ENCODE data around the gene STIM2.
"Not testable (repeated sequence)": the region's sequence is repeated elsewhere in the genome, so short reads cannot be mapped to it uniquely, and the experiment has no call there.

STIM2 gene

DNA sequence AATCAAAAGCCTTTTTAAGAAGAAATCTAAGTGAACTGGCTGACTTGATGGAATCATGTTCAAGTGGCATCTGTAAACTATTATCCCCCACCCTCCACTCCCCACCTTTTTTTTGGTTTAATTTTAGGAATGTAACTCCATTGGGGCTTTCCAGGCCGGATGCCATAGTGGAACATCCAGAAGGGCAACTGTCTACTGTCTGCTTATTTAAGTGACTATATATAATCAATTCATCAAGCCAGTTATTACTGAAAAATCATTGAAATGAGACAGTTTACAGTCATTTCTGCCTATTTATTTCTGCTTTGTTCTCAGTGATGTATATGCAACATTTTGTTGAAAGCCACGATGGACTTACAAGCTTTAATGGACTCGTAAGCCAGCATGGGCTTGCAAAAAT lies 162.3 kb downstream of the STIM2 start:
- no CpG with 5 or more reads among the region's 3 CpGs for WGBS (ENCODE audit: insufficient coverage)
- no peak for DNase-seq
- POLR2A ChIA-PET: no interaction called here
- Histone ChIP-seq H3K9me3 (ENCODE audit: control extremely low read depth in 1 of 5, control insufficient read depth in 4 of 5, insufficient read depth in 2 of 5, low read depth in 1 of 5, low read length in 4 of 5) (no peaks in the 10 kb centered on the region), H3K27ac (ENCODE audit: insufficient read depth in 1 of 2, low read depth in 1 of 2, low read length in 2 of 2, poor library complexity in 1 of 2, severe bottlenecking in 2 of 2) (no peak overlapping the region), H3K36me3 (ENCODE audit: control insufficient read depth in 4 of 4, insufficient read depth in 4 of 4, low read length in 3 of 4) (peaks cover 0 to 28% (median 16%) of the 10 kb centered on the region in 4 experiments), H3K27me3 (replicated peaks in 2 of 5; ENCODE audit: control insufficient read depth in 4 of 5, insufficient read depth in 5 of 5, low read length in 4 of 5) (no peaks in the 10 kb centered on the region), H3K4me1 (ENCODE audit: control extremely low read depth in 1 of 4, control insufficient read depth in 4 of 4, insufficient read depth in 4 of 4, low read length in 3 of 4) (no peaks in the 10 kb centered on the region), H3K4me3 (ENCODE audit: control insufficient read depth in 1 of 7, extremely low read depth in 1 of 7, insufficient read depth in 4 of 7, low read depth in 2 of 7, low read length in 6 of 7) (no peak overlapping the region)
- CTCF ChIA-PET: no interaction called here

DNA sequence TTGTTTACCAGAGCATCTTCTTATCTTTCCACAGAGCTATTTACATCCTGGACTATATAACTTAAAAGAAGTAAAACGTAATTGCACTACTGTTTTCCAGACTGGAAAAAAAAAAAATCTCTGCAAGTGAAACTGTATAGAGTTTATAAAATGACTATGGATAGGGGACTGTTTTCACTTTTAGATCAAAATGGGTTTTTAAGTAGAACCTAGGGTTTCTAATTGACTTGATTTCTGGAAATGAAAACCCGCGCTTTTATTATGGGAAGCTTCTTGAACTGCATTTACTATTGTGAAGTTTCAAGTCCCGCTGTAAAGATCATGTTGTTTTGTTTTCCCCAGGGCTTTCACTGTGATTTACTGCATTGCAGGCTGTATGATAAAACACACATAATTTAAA lies 162.7 kb downstream of the STIM2 start:
- no peaks in the 10 kb centered on the region for H3K27me3 ChIP-seq (replicated peaks in 2 of 5; ENCODE audit: control insufficient read depth in 4 of 5, insufficient read depth in 5 of 5, low read length in 4 of 5)
- WGBS (ENCODE audit: insufficient coverage): 83% methylated on average over 1 of the region's 4 CpGs
- H3K27ac ChIP-seq (ENCODE audit: insufficient read depth in 1 of 2, low read depth in 1 of 2, low read length in 2 of 2, poor library complexity in 1 of 2, severe bottlenecking in 2 of 2): no peak overlapping the region
- CTCF ChIA-PET: no interaction called here
- DNase-seq: no peak
- POLR2A ChIA-PET: no interaction called here
- H3K4me1 ChIP-seq (ENCODE audit: control extremely low read depth in 1 of 4, control insufficient read depth in 4 of 4, insufficient read depth in 4 of 4, low read length in 3 of 4): no peaks in the 10 kb centered on the region
- no peaks in the 10 kb centered on the region for H3K9me3 ChIP-seq (ENCODE audit: control extremely low read depth in 1 of 5, control insufficient read depth in 4 of 5, insufficient read depth in 2 of 5, low read depth in 1 of 5, low read length in 4 of 5)
- H3K4me3 ChIP-seq (ENCODE audit: control insufficient read depth in 1 of 7, extremely low read depth in 1 of 7, insufficient read depth in 4 of 7, low read depth in 2 of 7, low read length in 6 of 7): no peak overlapping the region
- H3K36me3 ChIP-seq (ENCODE audit: control insufficient read depth in 4 of 4, insufficient read depth in 4 of 4, low read length in 3 of 4): peaks cover 0 to 28% (median 13%) of the 10 kb centered on the region in 4 experiments

DNA sequence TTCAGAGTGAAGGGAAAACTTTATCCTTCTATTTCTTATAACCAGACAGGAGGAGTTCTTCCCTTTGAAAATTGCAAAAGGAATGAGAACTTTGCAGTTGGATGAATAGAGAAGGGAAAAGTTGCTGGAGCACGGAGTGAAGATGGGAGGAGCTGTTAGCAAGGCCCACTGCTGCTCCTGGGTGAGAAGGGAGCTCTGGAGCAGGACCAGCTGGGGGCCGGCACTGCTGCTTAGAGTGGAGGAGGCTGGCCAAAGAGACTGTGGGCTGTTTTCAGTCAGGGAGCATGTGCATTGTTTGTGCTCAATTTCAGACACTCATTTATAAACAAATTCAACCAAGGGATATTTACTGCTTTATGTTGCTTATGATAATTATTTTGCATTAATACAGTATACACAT lies 164.2 kb downstream of the STIM2 start:
- no peaks in the 10 kb centered on the region for H3K27me3 ChIP-seq (replicated peaks in 2 of 5; ENCODE audit: control insufficient read depth in 4 of 5, insufficient read depth in 5 of 5, low read length in 4 of 5)
- CTCF ChIA-PET: interaction anchor here (1.5 kb wide), 1 partner anchor 237 kb away, joined by 3 read pairs; no protein-coding TSS in a partner anchor
- no peaks in the 10 kb centered on the region for H3K9me3 ChIP-seq (ENCODE audit: control extremely low read depth in 1 of 5, control insufficient read depth in 4 of 5, insufficient read depth in 2 of 5, low read depth in 1 of 5, low read length in 4 of 5)
- H3K36me3 ChIP-seq (ENCODE audit: control insufficient read depth in 4 of 4, insufficient read depth in 4 of 4, low read length in 3 of 4): peaks cover 0 to 19% (median 11%) of the 10 kb centered on the region in 4 experiments
- POLR2A ChIA-PET: no interaction called here
- H3K4me3 ChIP-seq (ENCODE audit: control insufficient read depth in 1 of 7, extremely low read depth in 1 of 7, insufficient read depth in 4 of 7, low read depth in 2 of 7, low read length in 6 of 7): no peak overlapping the region
- no peak for DNase-seq
- H3K27ac ChIP-seq (ENCODE audit: insufficient read depth in 1 of 2, low read depth in 1 of 2, low read length in 2 of 2, poor library complexity in 1 of 2, severe bottlenecking in 2 of 2): no peak overlapping the region
- WGBS (ENCODE audit: insufficient coverage): 86% methylated on average over 1 of the region's 2 CpGs
- no peaks in the 10 kb centered on the region for H3K4me1 ChIP-seq (ENCODE audit: control extremely low read depth in 1 of 4, control insufficient read depth in 4 of 4, insufficient read depth in 4 of 4, low read length in 3 of 4)

DNA sequence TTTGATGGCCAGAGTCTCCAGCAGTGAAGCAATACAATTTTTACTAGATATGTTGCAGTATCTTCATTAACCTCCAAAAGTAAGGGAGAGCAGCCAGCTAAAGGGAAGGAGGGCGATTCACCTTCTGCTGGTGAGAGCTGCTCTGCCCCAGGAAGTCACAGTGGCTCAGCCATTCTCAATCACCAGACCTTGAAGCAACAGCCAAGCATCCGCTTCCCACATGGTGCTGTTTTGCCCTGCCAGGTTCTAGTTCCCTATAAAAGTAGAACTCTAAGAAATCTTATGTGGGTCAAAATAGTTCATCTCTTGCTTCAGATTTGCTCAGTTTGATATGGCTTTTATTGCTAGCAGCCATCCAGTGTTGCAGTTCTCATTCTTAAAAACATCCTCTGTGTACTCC lies 166.8 kb downstream of the STIM2 start:
- H3K27me3 ChIP-seq (replicated peaks in 2 of 5; ENCODE audit: control insufficient read depth in 4 of 5, insufficient read depth in 5 of 5, low read length in 4 of 5): peaks cover 0 to 5% (median 0%) of the 10 kb centered on the region in 5 experiments
- H3K9me3 ChIP-seq (ENCODE audit: control extremely low read depth in 1 of 5, control insufficient read depth in 4 of 5, insufficient read depth in 2 of 5, low read depth in 1 of 5, low read length in 4 of 5): no peaks in the 10 kb centered on the region
- no peak overlapping the region for H3K27ac ChIP-seq (ENCODE audit: insufficient read depth in 1 of 2, low read depth in 1 of 2, low read length in 2 of 2, poor library complexity in 1 of 2, severe bottlenecking in 2 of 2)
- CTCF ChIA-PET: no interaction called here
- peaks cover 0 to 8% (median 7%) of the 10 kb centered on the region in 4 experiments for H3K36me3 ChIP-seq (ENCODE audit: control insufficient read depth in 4 of 4, insufficient read depth in 4 of 4, low read length in 3 of 4)
- H3K4me1 ChIP-seq (ENCODE audit: control extremely low read depth in 1 of 4, control insufficient read depth in 4 of 4, insufficient read depth in 4 of 4, low read length in 3 of 4): no peaks in the 10 kb centered on the region
- H3K4me3 ChIP-seq (ENCODE audit: control insufficient read depth in 1 of 7, extremely low read depth in 1 of 7, insufficient read depth in 4 of 7, low read depth in 2 of 7, low read length in 6 of 7): no peak overlapping the region
- POLR2A ChIA-PET: no interaction called here
- no peak for DNase-seq
- WGBS (ENCODE audit: insufficient coverage): 91% methylated on average over 1 of the region's 2 CpGs

DNA sequence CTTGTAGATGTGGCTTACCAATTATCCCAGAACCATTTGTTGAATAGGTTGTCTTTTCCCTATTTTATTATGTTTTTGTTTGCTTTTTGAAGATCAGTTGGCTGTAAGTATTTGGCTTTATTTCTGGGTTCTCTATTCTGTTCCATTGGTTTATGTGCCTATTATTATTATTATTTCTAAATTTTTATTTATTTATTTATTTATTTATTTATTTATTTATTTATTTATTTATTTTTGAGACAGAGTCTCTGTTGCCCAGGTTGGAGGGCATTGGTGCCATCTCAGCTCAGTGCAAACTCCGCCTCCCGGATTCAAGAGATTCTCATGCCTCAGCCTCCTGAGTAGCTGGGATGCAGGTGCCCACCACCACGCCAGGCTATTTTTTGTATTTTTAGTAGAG lies 174.5 kb downstream of the STIM2 start:
- H3K9me3 ChIP-seq (ENCODE audit: control extremely low read depth in 1 of 5, control insufficient read depth in 4 of 5, insufficient read depth in 2 of 5, low read depth in 1 of 5, low read length in 4 of 5); H3K4me3 ChIP-seq (ENCODE audit: control insufficient read depth in 1 of 7, extremely low read depth in 1 of 7, insufficient read depth in 4 of 7, low read depth in 2 of 7, low read length in 6 of 7); CTCF ChIA-PET; H3K4me1 ChIP-seq (ENCODE audit: control extremely low read depth in 1 of 4, control insufficient read depth in 4 of 4, insufficient read depth in 4 of 4, low read length in 3 of 4); H3K36me3 ChIP-seq (ENCODE audit: control insufficient read depth in 4 of 4, insufficient read depth in 4 of 4, low read length in 3 of 4); H3K27me3 ChIP-seq (replicated peaks in 2 of 5; ENCODE audit: control insufficient read depth in 4 of 5, insufficient read depth in 5 of 5, low read length in 4 of 5); H3K27ac ChIP-seq (ENCODE audit: insufficient read depth in 1 of 2, low read depth in 1 of 2, low read length in 2 of 2, poor library complexity in 1 of 2, severe bottlenecking in 2 of 2); DNase-seq: not testable (repeated sequence)
- POLR2A ChIA-PET: interaction anchor here (0.7 kb wide), 1 partner anchor 602 kb away, joined by 4 read pairs; no protein-coding TSS in a partner anchor
- WGBS (ENCODE audit: insufficient coverage): no CpG with 5 or more reads among the region's 3 CpGs

DNA sequence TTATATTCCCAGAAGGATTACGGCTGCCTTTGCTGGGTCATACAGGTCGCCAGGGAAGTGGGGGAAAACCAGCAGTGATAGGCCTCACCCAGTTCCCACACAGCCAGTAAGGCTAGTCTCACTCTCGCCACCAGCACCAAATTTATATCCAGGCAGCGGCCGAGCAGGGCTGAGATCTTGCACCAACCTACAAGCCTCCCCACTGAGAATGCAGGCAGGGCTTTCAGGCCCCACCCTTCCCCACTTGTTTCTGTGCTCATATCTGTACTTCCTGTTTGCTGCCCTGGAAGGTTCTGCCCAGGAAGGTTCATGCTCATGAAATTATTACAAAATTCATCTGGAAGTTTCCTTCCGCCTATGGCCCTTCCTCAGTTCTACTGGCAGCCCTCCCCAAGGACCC lies 179.7 kb downstream of the STIM2 start:
- no peak overlapping the region for H3K4me3 ChIP-seq (ENCODE audit: control insufficient read depth in 1 of 7, extremely low read depth in 1 of 7, insufficient read depth in 4 of 7, low read depth in 2 of 7, low read length in 6 of 7)
- WGBS (ENCODE audit: insufficient coverage): 94% methylated on average over 5 of the region's 6 CpGs
- ChIA-PET POLR2A (no interaction called here), CTCF (no interaction called here)
- no peak overlapping the region for H3K27ac ChIP-seq (ENCODE audit: insufficient read depth in 1 of 2, low read depth in 1 of 2, low read length in 2 of 2, poor library complexity in 1 of 2, severe bottlenecking in 2 of 2)
- no peaks in the 10 kb centered on the region for H3K27me3 ChIP-seq (replicated peaks in 2 of 5; ENCODE audit: control insufficient read depth in 4 of 5, insufficient read depth in 5 of 5, low read length in 4 of 5)
- peaks cover 0 to 6% (median 2%) of the 10 kb centered on the region in 5 experiments for H3K9me3 ChIP-seq (ENCODE audit: control extremely low read depth in 1 of 5, control insufficient read depth in 4 of 5, insufficient read depth in 2 of 5, low read depth in 1 of 5, low read length in 4 of 5)
- no peaks in the 10 kb centered on the region for H3K36me3 ChIP-seq (ENCODE audit: control insufficient read depth in 4 of 4, insufficient read depth in 4 of 4, low read length in 3 of 4)
- DNase-seq: no peak
- H3K4me1 ChIP-seq (ENCODE audit: control extremely low read depth in 1 of 4, control insufficient read depth in 4 of 4, insufficient read depth in 4 of 4, low read length in 3 of 4): peaks cover 0 to 4% (median 2%) of the 10 kb centered on the region in 4 experiments

DNA sequence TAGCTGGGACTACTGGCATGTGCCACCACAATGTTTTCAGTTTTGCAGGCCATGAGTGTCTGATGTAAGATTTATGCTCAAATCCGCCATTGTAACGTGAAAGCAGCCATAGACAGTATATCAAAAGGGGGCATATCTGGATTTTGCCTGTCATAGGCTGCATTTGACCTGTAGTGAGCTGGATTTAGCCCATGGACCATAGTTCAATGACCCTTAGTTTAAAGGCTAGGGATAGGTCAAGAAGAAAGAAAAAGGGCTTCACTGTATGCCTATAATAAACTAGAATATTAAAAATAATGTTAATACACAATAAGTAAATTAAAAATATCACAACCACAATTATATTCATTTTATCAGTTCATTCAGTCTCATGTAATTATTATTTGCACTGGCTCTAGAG lies 181.8 kb downstream of the STIM2 start:
- Histone ChIP-seq H3K27ac (ENCODE audit: insufficient read depth in 1 of 2, low read depth in 1 of 2, low read length in 2 of 2, poor library complexity in 1 of 2, severe bottlenecking in 2 of 2) (no peak overlapping the region), H3K36me3 (ENCODE audit: control insufficient read depth in 4 of 4, insufficient read depth in 4 of 4, low read length in 3 of 4) (no peaks in the 10 kb centered on the region), H3K4me1 (ENCODE audit: control extremely low read depth in 1 of 4, control insufficient read depth in 4 of 4, insufficient read depth in 4 of 4, low read length in 3 of 4) (peaks cover 0 to 4% (median 2%) of the 10 kb centered on the region in 4 experiments), H3K4me3 (ENCODE audit: control insufficient read depth in 1 of 7, extremely low read depth in 1 of 7, insufficient read depth in 4 of 7, low read depth in 2 of 7, low read length in 6 of 7) (no peak overlapping the region), H3K9me3 (ENCODE audit: control extremely low read depth in 1 of 5, control insufficient read depth in 4 of 5, insufficient read depth in 2 of 5, low read depth in 1 of 5, low read length in 4 of 5) (peaks cover 0 to 3% (median 2%) of the 10 kb centered on the region in 5 experiments), H3K27me3 (replicated peaks in 2 of 5; ENCODE audit: control insufficient read depth in 4 of 5, insufficient read depth in 5 of 5, low read length in 4 of 5) (peaks cover 0 to 4% (median 0%) of the 10 kb centered on the region in 5 experiments)
- CTCF ChIA-PET: no interaction called here
- 89% methylated on average over 2 of the region's 2 CpGs for WGBS (ENCODE audit: insufficient coverage)
- POLR2A ChIA-PET: no interaction called here
- DNase-seq: no peak

Data from common myeloid progenitor, CD34-positive (primary cell).